Loucy (cell line): ENCODE results near the gene ATP13A5.

Experiments used
- EZH2phosphoT487 ChIP-seq: fragments of 200-600 bp; IDR thresholded peaks from 2 replicates; pipeline ENCODE4 v1.6.1; 2018; ENCODE audit warnings: antibody characterized with exemption, mild to moderate bottlenecking, moderate library complexity, borderline replicate concordance
- TF ChIP-seq, protein P1 (sequence below): fragments of 200-600 bp; sonication (generic); conservative IDR thresholded peaks from 2 replicates; pipeline ENCODE4 v1.5.1; 2014; ENCODE audit warnings: mild to moderate bottlenecking, antibody characterized with exemption, low read length

DNA sequence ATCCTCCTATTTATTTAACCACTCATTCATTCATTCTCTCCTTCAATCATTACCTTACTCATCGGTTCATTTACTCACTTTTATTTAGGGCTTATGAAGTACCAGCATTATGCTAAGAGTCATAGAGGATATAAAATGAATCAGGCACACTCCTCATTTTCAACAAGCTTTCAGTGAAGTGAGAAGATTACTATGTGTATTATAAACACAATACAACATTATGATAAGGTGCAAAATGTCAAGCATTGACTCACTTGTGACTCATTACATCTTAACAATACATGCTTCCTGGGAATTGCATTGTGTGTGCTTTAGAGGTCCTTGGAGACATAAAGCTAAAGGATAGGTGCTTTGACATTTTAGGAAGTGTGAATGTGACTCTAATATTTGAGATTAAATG is 77.1 kb downstream of the ATP13A5 start:
- TF ChIP-seq, protein P1, sequence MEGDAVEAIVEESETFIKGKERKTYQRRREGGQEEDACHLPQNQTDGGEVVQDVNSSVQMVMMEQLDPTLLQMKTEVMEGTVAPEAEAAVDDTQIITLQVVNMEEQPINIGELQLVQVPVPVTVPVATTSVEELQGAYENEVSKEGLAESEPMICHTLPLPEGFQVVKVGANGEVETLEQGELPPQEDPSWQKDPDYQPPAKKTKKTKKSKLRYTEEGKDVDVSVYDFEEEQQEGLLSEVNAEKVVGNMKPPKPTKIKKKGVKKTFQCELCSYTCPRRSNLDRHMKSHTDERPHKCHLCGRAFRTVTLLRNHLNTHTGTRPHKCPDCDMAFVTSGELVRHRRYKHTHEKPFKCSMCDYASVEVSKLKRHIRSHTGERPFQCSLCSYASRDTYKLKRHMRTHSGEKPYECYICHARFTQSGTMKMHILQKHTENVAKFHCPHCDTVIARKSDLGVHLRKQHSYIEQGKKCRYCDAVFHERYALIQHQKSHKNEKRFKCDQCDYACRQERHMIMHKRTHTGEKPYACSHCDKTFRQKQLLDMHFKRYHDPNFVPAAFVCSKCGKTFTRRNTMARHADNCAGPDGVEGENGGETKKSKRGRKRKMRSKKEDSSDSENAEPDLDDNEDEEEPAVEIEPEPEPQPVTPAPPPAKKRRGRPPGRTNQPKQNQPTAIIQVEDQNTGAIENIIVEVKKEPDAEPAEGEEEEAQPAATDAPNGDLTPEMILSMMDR, result no peak
- TF ChIP-seq EZH2phosphoT487, result no peak
